Bronchus fibroblast of lung (primary cell): Measurements from ENCODE around the gene DOCK7. TPM values are rescaled to one million over a fixed set of nuclear protein-coding genes. Genes with fewer than 3 reads are reported as not detected.

Source experiments
- total RNA-seq: library from RNA; depleted of rRNA; stranded (reverse); fragments of >200 nt; gene quantifications from 2 replicates; pipeline ENCODE4 v1.2.3, GENCODE V29; 2015

DOCK7 gene, protein sequence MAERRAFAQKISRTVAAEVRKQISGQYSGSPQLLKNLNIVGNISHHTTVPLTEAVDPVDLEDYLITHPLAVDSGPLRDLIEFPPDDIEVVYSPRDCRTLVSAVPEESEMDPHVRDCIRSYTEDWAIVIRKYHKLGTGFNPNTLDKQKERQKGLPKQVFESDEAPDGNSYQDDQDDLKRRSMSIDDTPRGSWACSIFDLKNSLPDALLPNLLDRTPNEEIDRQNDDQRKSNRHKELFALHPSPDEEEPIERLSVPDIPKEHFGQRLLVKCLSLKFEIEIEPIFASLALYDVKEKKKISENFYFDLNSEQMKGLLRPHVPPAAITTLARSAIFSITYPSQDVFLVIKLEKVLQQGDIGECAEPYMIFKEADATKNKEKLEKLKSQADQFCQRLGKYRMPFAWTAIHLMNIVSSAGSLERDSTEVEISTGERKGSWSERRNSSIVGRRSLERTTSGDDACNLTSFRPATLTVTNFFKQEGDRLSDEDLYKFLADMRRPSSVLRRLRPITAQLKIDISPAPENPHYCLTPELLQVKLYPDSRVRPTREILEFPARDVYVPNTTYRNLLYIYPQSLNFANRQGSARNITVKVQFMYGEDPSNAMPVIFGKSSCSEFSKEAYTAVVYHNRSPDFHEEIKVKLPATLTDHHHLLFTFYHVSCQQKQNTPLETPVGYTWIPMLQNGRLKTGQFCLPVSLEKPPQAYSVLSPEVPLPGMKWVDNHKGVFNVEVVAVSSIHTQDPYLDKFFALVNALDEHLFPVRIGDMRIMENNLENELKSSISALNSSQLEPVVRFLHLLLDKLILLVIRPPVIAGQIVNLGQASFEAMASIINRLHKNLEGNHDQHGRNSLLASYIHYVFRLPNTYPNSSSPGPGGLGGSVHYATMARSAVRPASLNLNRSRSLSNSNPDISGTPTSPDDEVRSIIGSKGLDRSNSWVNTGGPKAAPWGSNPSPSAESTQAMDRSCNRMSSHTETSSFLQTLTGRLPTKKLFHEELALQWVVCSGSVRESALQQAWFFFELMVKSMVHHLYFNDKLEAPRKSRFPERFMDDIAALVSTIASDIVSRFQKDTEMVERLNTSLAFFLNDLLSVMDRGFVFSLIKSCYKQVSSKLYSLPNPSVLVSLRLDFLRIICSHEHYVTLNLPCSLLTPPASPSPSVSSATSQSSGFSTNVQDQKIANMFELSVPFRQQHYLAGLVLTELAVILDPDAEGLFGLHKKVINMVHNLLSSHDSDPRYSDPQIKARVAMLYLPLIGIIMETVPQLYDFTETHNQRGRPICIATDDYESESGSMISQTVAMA (N-terminal part only)
- total RNA-seq = 37.6 and 39.5 TPM in 2 replicates

DNA sequence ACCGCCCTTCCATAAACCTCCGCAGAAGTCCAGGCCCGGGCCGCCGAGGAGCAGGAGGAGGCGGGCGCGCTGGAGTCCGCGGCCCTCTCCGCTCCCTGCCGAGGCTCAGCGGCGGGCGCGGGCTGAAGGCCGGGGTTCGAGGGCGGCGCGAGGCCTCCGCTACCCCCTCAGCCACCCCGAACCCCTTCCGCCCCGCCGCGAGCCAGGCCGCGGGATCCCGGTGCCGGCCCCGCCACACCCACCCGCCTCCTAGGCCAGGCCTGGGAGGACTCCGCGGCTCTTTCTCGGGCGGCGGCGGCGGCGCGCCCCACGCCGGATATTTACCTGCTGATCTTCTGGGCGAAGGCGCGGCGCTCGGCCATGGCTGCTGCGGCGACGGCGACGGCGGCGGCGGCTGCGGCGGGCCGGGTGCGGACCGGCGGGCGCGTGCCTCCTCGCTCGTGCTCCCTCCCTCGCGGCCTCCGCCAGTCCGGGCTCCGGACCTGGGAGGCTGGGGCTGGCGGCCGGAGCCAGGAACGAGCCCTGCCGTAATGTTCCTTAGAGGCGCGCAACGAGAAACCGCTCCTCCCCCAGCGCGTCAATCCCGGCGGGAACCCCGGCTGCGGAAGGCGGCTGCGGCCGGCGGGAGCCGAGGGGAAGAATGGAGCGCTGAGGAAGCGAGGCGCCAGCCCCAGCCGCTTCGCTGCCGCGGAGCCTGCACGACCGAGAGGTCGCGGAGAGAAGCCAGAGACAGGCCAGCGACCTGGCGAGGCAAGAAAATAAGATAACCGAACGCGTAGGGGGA, at the start of gene DOCK7:
Gene DOCK7 (minus strand): TSS at position 484 of the 784 bp plus-strand sequence. CDS start 122 bp downstream, at position 362.

DNA sequence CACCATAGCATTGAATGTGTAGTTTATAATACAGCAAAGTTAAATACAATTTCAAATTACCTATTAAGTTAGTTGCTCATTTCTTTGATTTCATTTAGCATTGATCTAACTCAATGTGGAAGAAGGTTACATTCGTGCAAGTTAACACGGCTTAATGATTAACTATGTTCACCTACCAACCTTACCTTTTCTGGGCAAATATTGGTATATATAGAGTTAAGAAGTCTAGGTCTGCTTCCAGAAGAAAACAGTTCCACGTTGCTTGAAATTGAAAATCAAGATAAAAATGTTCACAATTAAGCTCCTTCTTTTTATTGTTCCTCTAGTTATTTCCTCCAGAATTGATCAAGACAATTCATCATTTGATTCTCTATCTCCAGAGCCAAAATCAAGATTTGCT, 90.9 kb downstream of the DOCK7 start, which contains the start of gene ANGPTL3:
Gene ANGPTL3 (plus strand): TSS at position 240 of the 400 bp plus-strand sequence. CDS start 47 bp downstream, at position 287.

DNA sequence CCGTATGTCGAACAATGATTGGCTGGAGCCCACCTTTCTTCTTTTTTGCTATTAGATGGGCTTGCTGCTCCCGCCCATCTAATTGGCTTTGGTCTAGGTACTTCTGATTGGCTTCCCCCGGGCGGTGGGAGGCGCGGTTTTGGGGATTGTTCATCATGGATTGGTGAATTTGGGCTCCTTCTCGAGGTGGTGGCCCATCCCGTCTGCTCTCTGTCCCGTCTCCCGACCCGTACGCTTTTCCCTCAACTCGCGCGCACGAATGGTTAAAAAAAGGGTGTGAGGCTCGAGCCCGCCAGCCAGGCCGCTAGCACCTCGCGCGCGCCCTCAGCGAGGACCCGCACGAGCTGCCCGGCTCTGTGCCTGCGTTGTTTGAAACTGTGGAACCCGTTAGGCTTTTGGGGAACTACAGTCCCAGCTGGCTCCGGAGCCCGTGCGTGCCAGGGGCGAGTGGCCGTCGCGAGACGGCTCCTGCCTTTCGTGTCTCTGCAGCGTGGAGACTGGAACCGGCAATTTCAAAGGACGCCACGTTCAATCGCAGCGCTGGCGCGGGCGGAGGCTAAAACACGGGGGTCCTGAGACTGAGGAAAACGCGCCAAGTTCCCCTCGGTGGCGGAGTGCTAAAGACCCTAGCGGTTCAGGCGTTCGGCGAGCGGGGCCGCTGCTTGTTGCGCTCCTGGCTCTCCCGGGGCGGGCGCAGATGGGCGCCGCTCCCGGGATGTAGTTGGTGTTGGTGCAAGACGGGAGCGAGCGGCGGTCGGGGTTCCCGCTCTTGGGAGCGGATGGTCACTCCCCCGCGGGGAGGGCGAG, 251.5 kb downstream of the DOCK7 start, which contains the start of gene USP1:
Gene USP1 (plus strand): TSS at position 584 of the 807 bp plus-strand sequence. CDS start 2,819 bp downstream, outside the sequence.

Other genes with a start within 250 kb of the DOCK7 start
- not detected in 2 replicates for gene ANGPTL3, start 90.9 kb downstream of the DOCK7 start, total RNA-seq
- 6.5 and 8.2 TPM in 2 replicates for gene ATG4C, start 95.7 kb upstream of the DOCK7 start, total RNA-seq